EL (cell line): ENCODE measurements around the gene CPLX4.

Source experiments
- DNase-seq: peaks from one replicate; pipeline ENCODE4 v3.0.0-alpha.2; 2016

The CPLX4 gene

DNA sequence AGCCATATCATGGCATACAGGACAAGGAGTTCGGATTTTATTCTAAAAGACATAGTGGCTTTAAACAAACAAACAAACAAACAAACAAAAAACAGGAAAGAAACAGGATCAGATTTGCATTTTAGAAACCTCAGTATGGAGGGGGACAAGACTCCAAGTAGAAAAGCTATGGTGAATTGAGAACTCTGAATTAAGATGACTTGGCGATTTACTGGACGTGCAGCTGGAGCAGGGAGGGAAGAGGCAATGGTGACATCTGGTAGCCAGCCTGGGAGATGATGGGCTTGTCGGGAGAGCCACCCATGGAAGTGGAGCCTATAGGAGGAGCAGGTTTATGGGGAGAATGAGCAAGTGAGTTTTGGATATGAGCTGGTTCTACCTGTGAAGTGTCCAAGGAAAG is 13.2 kb downstream of the CPLX4 start:
- no peak for DNase-seq

- DNase-seq: no peak
Observed at GRCh38 chr18:59303656-59304195, 14.7 kb downstream of the CPLX4 start.

DNA sequence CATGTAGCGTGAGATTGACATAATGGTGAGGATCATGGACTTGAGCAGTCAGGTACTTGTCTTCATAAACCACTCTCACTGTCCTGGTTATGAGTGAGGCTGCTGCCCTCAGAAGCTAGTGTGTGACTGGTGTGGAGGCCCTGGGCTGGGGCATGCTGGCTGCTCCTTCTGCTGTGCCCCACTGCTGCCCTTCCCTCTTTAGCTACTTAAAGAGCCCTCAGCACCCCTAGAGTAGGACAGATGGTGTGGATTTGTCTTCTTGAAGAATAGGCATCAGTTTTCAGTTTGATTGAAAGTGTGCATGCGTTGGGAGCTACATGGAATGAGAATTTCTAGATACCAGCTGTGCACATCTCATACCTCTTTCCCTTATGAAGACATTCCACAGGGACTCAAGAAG is 15.4 kb downstream of the CPLX4 start:
- DNase-seq: no peak

DNA sequence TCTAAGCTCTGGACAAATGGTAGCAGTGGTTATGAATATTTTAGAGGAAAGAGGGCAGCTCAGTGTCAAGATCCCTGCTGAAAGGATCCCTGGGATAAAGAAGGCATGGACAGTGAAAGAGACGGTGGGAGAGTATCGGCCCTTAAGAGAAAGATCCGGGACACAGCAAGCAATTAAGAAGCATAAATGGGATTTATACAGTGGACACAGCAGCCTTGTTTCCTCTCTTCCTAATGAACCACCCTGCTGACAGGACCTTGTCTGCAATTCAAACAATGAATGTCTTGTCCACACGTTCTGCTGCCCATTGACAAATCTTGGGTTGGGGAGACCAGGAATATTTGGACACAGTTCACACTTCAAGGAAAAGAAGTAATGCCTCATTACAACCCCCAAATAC is 16.5 kb downstream of the CPLX4 start:
- DNase-seq: no peak

- DNase-seq: no peak
Observed at GRCh38 chr18:59300676-59301285, 17.7 kb downstream of the CPLX4 start.

- no peak for DNase-seq
Observed at GRCh38 chr18:59298871-59299270, 19.6 kb downstream of the CPLX4 start.

DNA sequence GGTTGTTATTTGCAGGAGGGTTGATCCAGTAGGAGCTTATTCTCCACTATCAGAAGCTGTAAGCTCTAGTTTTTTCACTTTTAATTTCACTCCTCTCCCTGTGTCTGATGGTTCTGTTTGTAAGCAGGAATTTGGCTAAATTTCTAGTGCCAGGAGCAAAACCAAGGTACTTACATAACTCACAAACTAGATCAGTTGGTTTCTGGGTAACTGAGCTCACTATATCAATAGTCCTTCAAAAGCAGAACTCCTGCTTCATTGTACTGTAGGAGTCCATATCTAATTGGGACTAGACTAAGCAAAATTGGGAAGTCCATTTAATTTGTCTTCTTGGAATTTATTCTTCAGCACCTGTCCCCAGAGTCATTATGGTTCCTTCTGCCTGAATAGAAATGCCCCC is 25.1 kb downstream of the CPLX4 start:
- DNase-seq: no peak

DNA sequence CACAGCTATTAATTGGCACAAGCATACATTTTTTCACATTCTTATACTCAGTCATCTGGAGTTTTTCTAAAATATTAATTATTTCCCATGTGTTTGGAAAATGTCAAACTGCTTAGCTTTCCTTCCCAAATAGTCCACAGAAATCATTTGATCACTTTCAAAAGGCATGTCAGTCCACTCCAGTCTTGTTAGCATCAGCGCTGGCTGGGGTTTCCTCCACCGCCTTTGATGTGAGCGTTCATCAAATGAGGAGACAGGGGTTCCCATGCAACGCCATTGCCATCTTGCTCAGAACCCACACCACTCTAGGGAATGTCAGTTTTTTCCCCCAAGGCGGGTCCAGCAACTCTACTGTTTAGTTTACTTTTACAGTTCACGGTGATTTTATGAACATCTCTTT is 32.1 kb downstream of the CPLX4 start:
- DNase-seq: no peak

DNA sequence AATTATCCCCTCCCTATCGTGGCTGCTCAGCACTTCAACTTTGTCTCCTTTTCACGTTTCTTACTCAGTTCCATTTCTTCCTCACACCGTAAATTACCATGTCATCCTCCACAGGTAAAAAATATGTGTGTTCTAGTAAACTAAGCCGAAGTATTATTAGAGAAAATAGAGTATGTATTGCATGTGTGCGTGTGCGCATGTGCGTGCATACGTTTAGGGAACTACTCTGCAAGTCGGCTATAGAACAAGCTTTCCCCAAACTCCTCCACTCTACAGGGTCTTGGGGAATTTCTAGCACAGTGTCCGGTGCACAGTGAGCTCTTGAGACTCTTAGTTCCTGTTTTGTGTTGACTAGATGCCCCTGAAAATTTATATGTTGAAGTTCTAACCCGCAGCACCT is 36.1 kb downstream of the CPLX4 start:
- DNase-seq: no peak

GRCh38 chr18:59279722-59280121 is 38.7 kb downstream of the CPLX4 start:
- DNase-seq: no peak

DNA sequence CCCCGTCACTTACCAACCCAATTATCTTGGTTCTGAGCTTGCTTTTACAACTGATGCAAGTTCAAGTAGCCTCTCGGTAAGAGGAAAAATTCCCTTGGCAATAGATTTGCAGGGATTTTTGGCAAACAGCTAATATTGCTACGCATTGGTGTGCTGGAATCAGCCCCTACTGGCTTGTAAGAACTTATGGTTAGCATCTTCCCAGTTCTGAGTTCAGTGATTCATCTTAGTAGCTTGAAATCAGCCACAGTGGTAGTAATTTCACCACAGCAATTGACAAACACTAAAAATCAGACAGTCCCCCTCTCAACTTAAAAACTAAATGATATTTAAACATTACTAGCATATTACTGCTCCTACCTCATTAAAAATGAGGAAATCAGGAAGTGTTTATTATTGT is 39.3 kb downstream of the CPLX4 start:
- no peak for DNase-seq

GRCh38 chr18:59278793-59279192 is 39.7 kb downstream of the CPLX4 start:
- no peak for DNase-seq

- no peak for DNase-seq
Observed at GRCh38 chr18:59276047-59276446, 42.4 kb downstream of the CPLX4 start.

- no peak for DNase-seq
Observed at GRCh38 chr18:59275406-59275949, 43.0 kb downstream of the CPLX4 start.

DNA sequence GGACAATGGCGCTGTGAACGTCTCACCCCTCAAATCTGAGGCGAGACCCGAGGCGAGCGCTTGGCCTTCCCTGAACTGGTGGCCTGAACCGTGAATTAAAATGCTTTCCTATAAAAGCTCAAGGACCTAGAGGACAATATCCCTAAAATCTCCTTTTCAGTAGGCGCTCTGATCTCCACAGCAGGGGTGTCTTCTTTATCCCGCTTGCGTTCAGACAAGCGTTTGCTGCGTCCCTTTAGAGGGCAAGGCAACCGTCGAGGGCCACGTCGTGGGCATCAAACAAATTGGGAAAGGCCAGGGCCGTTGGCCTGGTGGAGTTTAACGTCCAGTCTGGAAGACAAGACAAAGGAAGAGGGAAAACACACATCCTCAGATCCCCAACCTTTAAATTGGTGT is 43.9 kb downstream of the CPLX4 start:
- DNase-seq: no peak

GRCh38 chr18:59273759-59274532 is 44.5 kb downstream of the CPLX4 start:
- DNase-seq: no peak

GRCh38 chr18:59272891-59273758 is 45.3 kb downstream of the CPLX4 start, which contains the start of gene RAX:
RAX (minus strand) TSS chr18:59273454; CDS start chr18:59273206, 248 bp downstream.
- DNase-seq: peak; percentile 63

- no peak for DNase-seq
Observed at GRCh38 chr18:59272221-59272888, 46.1 kb downstream of the CPLX4 start.

DNA sequence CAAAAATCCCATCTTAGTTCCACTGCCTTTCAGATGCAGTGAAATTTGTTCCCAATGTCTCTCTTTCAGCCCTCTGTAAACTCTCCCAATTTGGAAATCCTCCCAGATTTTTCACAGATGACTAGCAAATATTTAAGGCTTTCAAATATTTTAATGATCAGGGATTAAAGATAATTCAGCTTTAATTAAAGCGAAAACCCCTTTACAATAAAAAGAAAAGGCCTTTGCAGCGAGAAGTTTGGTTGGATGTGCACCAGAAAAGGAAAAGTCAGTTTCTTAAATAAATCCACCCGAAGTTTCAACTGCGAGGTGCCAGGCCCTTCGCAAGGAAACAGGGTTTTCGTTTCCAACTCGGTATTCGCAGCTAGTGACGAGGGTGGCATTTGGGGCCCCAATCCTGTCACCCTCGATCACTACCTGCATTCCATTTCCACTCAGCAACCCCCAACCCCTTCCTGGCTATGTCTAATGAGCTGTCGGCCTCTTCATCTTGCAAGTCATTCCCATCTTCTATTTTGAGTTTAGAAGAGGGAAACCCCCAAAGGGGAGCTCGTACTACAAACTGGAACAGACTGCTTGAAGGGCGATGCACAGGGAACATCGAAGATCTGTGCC is 46.7 kb downstream of the CPLX4 start:
- no peak for DNase-seq

DNA sequence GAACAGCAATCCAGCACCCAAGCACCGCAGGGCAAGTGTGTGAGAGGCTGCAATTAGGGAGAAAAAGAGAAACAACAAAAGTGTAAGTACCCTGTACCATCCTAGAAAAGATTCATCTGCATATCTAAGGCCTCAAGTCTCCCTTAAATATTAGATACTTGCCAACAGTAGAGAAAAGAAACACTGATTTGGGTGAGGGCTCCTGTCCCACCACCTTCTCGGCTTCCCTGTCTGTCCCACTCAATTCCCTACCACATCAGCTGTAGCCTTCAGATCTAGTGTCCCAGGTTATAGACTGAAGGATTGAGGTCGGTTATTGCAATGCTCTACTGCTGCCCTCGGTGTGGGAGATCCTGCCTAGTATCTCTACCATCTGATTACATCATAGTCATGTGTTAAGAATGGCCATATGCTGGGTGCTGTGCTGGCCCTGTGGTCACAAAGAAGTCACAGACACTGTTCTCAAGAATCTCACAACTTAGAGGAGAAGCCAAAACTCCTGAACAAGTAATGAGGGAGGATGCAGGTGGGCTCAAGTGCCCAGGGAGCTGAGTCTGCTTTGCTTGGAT is 47.7 kb downstream of the CPLX4 start:
- no peak for DNase-seq

DNA sequence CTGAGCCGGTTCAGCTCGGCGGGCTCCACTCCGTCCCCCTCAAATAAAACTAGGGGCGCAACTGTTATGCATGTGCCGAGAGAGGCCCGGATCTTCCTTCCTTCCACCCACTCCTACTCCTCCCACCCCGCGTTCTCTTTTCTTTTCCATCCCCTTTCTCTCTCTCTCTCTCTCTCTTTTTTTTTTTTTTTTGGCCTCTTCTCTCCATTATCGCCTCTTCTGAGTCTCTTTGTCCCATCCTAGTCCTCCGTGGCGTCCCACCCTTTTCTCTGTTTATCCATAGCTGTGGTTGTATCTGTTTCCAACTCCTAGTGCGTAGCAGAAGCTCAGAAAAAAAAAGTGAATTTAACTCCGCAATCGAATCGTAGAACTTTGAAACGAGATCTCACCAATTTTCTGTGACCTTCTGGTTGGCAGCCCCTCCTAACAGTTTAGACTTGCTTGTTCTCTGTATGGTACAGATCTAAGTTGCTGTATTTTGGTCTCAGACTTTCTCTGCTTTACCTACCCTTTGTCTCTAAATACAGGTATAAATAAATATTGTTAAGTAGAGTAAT is 48.8 kb downstream of the CPLX4 start:
- no peak for DNase-seq
